Measurements from ENCODE around the gene SLC11A2. TPM values are rescaled to one million over a fixed set of nuclear protein-coding genes. Genes with fewer than 3 reads are reported as not detected.

The SLC11A2 gene
- total RNA-seq, 1 experiment from 2014 or later, result 38.7 TPM

DNA sequence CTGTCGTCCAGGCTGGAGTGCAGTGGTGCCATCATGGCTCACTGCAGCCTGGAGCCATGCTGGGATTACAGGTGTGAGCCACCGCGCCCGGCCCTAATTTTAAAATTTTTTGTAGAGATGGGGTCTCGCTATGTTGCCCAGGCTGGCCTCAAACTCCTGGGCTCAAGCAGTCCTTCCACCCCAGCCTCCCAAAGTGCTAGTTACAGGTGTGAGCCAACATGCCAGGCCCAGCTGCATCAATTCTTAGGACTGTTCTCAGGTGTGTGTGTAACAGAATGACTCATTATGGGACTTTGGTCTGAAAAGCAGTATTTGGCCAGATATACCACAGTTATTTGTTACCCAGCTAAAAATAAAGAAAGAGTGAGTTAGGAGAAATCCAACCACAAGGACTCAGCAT lies 39.3 kb upstream of the SLC11A2 start:
- POLR2A ChIA-PET, result no interaction called here
- Histone ChIP-seq H3K4me2 (ENCODE audit: low read length) (no peak overlapping the region), H3K27me3 (ENCODE audit: insufficient read depth, low read length) (no peaks in the 10 kb centered on the region), H3K9ac (ENCODE audit: low read length) (no peak overlapping the region), H3K9me2 (ENCODE audit: insufficient read depth) (no peaks in the 10 kb centered on the region), H3K4me3 (replicated peaks in 1 of 2; ENCODE audit: low read depth in 1 of 2, low read length in 2 of 2) (no peak overlapping the region), H3K4me1 (ENCODE audit: control insufficient read depth in 1 of 2, insufficient read depth in 2 of 2, low read length in 2 of 2) (no peaks in the 10 kb centered on the region), H3K36me3 (ENCODE audit: control insufficient read depth in 1 of 2, insufficient read depth in 2 of 2, low read length in 2 of 2) (peaks cover 7 to 35% of the 10 kb centered on the region in 2 experiments; a peak in 3 of 4 replicates), H3K9me3 (ENCODE audit: control insufficient read depth in 1 of 2, insufficient read depth in 1 of 2, low read depth in 1 of 2, low read length in 2 of 2) (no peaks in the 10 kb centered on the region), H2AFZ (ENCODE audit: low read depth, low read length, poor library complexity, severe bottlenecking) (no peak overlapping the region), H3K79me2 (ENCODE audit: insufficient read depth, low read length) (no peaks in the 10 kb centered on the region), H3K27ac (ENCODE audit: low read depth, low read length) (no peak overlapping the region), H4K20me1 (ENCODE audit: insufficient read depth) (no peaks in the 10 kb centered on the region)
- TF ChIP-seq ZFX (IDR thresholded peaks at IDR 0.05) (no peak), RAD21 (IDR thresholded peaks at IDR 0.05; ENCODE audit: low read depth) (no peak), EGR1 (IDR thresholded peaks at IDR 0.05; ENCODE audit: low read depth) (no peak), FOSL1 (IDR thresholded peaks at IDR 0.05; ENCODE audit: low read depth) (no peak)
- no TSS peak for BruUV-seq (replicated peaks)
- CTCF ChIA-PET, result no interaction called here
- RAD21 ChIA-PET (ENCODE audit: low non-redundant PET in 1 of 2, low total read pairs in 2 of 2, uncharacterized antibody in 2 of 2, unreplicated experiment in 2 of 2), result no interaction called here
- no peak for ATAC-seq
- intact Hi-C loops (cut with micrococcal nuclease), result no loop called here
- DNase-seq (ENCODE audit: low read depth, low spot score), result no peak

DNA sequence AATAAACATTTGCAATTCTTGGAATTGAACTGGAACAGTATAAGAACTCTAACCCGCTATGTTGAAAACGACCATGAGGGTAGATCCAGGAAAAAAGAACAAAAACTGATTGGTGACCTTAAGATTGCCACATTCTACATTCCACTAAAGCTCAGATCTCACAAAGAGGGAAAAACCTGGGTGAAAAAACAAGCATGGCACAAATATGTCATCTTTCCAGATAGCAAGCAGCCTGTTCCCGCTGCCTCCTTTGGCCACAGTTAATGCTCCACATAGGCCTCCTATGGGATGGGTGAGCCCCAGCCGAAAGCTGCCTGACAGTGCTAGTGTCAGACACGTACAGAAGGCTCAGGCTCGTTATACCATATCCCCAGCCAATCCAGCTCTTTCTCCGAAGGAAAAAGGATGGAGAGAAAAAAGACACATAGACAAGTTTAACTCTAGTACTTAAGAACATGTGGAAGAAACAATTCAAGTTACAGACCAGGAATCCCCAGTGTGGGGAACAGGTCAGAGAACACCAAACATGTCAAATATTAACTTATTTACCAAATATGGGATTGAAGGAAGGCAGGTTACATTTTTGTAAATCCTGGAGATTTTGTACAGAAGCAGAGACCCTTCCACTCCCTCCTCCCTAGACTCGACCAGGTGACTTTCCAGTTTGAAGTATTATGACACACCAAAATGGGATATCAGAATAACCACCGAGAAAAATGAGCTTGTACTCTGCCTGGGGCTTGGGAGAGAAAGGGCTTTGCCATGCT lies 36.6 kb upstream of the SLC11A2 start:
- H3K4me1 ChIP-seq (ENCODE audit: control insufficient read depth in 1 of 2, insufficient read depth in 2 of 2, low read length in 2 of 2), result no peaks in the 10 kb centered on the region
- ChIA-PET POLR2A (interaction anchor here (0.9 to 1.8 kb wide), 2 partner anchors 14 to 20 kb away, joined by 3 to 4 read pairs; no protein-coding TSS in a partner anchor), RAD21 (ENCODE audit: low non-redundant PET in 1 of 2, low total read pairs in 2 of 2, uncharacterized antibody in 2 of 2, unreplicated experiment in 2 of 2) (no interaction called here), CTCF (no interaction called here)
- TF ChIP-seq POLR2A (IDR thresholded peaks at IDR 0.05; ENCODE audit: borderline replicate concordance, extremely low read depth, insufficient read depth, insufficient read length), result no peak
- TF ChIP-seq, protein P1, sequence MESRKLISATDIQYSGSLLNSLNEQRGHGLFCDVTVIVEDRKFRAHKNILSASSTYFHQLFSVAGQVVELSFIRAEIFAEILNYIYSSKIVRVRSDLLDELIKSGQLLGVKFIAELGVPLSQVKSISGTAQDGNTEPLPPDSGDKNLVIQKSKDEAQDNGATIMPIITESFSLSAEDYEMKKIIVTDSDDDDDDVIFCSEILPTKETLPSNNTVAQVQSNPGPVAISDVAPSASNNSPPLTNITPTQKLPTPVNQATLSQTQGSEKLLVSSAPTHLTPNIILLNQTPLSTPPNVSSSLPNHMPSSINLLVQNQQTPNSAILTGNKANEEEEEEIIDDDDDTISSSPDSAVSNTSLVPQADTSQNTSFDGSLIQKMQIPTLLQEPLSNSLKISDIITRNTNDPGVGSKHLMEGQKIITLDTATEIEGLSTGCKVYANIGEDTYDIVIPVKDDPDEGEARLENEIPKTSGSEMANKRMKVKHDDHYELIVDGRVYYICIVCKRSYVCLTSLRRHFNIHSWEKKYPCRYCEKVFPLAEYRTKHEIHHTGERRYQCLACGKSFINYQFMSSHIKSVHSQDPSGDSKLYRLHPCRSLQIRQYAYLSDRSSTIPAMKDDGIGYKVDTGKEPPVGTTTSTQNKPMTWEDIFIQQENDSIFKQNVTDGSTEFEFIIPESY (IDR thresholded peaks at IDR 0.05; ENCODE audit: extremely low read depth, insufficient replicate concordance, low read length), result no peak
- TF ChIP-seq, protein P2, sequence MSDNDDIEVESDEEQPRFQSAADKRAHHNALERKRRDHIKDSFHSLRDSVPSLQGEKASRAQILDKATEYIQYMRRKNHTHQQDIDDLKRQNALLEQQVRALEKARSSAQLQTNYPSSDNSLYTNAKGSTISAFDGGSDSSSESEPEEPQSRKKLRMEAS (IDR thresholded peaks at IDR 0.05), result no peak
- TF ChIP-seq CBX3 (IDR thresholded peaks at IDR 0.05; ENCODE audit: low read depth), result no peak
- TF ChIP-seq ELF1 (IDR thresholded peaks at IDR 0.05; ENCODE audit: borderline replicate concordance, low read depth), result no peak
- TF ChIP-seq, protein P3, sequence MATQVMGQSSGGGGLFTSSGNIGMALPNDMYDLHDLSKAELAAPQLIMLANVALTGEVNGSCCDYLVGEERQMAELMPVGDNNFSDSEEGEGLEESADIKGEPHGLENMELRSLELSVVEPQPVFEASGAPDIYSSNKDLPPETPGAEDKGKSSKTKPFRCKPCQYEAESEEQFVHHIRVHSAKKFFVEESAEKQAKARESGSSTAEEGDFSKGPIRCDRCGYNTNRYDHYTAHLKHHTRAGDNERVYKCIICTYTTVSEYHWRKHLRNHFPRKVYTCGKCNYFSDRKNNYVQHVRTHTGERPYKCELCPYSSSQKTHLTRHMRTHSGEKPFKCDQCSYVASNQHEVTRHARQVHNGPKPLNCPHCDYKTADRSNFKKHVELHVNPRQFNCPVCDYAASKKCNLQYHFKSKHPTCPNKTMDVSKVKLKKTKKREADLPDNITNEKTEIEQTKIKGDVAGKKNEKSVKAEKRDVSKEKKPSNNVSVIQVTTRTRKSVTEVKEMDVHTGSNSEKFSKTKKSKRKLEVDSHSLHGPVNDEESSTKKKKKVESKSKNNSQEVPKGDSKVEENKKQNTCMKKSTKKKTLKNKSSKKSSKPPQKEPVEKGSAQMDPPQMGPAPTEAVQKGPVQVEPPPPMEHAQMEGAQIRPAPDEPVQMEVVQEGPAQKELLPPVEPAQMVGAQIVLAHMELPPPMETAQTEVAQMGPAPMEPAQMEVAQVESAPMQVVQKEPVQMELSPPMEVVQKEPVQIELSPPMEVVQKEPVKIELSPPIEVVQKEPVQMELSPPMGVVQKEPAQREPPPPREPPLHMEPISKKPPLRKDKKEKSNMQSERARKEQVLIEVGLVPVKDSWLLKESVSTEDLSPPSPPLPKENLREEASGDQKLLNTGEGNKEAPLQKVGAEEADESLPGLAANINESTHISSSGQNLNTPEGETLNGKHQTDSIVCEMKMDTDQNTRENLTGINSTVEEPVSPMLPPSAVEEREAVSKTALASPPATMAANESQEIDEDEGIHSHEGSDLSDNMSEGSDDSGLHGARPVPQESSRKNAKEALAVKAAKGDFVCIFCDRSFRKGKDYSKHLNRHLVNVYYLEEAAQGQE (IDR thresholded peaks at IDR 0.05; ENCODE audit: low read depth), result no peak
- no peak for TF ChIP-seq SRF (IDR thresholded peaks at IDR 0.05; ENCODE audit: low read depth)
- no peaks in the 10 kb centered on the region for H3K27me3 ChIP-seq (ENCODE audit: insufficient read depth, low read length)
- H3K9me3 ChIP-seq (ENCODE audit: control insufficient read depth in 1 of 2, insufficient read depth in 1 of 2, low read depth in 1 of 2, low read length in 2 of 2), result no peaks in the 10 kb centered on the region
- peaks cover 29 to 45% of the 10 kb centered on the region in 2 experiments for H3K36me3 ChIP-seq (ENCODE audit: control insufficient read depth in 1 of 2, insufficient read depth in 2 of 2, low read length in 2 of 2)
- H2AFZ ChIP-seq (ENCODE audit: low read depth, low read length, poor library complexity, severe bottlenecking), result no peak overlapping the region
- no peak overlapping the region for H3K4me3 ChIP-seq (replicated peaks in 1 of 2; ENCODE audit: low read depth in 1 of 2, low read length in 2 of 2)
- intact Hi-C loops (cut with micrococcal nuclease), result no loop called here
- no peaks in the 10 kb centered on the region for H3K79me2 ChIP-seq (ENCODE audit: insufficient read depth, low read length)
- no peaks in the 10 kb centered on the region for H3K9me2 ChIP-seq (ENCODE audit: insufficient read depth)
- no peaks in the 10 kb centered on the region for H4K20me1 ChIP-seq (ENCODE audit: insufficient read depth)
- BruUV-seq (replicated peaks), result TSS peak; percentile 31
- H3K4me2 ChIP-seq (ENCODE audit: low read length), result no peak overlapping the region
- DNase-seq (ENCODE audit: low read depth, low spot score) (no peak), ATAC-seq (no peak)
- H3K9ac ChIP-seq (ENCODE audit: low read length), result no peak overlapping the region
- no peak overlapping the region for H3K27ac ChIP-seq (ENCODE audit: low read depth, low read length)
